GM19025 (cell line): ENCODE results near the gene ATP6V0D1.
A peak's percentile ranks its signal among the peaks of the same experiment; 100 is the strongest.
"Not testable (repeated sequence)": the region's sequence is repeated elsewhere in the genome, so short reads cannot be mapped to it uniquely, and the experiment has no call there.

ENCODE experiments used
- ATAC-seq: cut with Tn5 transposase; IDR thresholded peaks from one replicate; pipeline ENCODE4 v1.9.1; 2021; ENCODE audit warnings: mild to moderate bottlenecking, low read depth, moderate library complexity; ENCODE audit not compliant: unreplicated experiment

The ATP6V0D1 gene

DNA sequence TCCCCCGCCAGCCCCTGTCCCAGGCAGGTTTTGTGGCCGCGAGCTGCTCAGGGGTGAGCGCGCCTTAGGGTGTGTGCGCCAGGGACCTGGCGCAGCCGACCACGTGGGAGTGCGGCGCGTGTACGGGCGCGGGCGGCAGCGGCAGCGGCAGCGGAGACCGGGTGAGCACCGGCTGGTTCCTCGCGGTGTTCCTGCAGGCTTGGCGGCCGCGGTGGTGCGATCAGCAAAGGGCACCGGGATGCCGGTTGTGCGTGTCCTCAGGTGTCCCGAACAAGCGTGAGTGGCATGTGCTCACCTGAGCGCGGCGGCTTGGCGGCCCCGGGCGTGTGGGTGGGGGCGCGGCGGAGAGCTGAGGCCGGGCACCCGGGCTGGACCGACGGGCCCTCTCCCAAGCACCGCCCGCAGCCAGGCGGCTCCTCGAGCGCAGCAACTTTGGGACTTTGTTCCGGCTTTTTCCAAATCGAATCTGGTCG is 50.4 kb downstream of the ATP6V0D1 start:
- no peak for ATAC-seq

DNA sequence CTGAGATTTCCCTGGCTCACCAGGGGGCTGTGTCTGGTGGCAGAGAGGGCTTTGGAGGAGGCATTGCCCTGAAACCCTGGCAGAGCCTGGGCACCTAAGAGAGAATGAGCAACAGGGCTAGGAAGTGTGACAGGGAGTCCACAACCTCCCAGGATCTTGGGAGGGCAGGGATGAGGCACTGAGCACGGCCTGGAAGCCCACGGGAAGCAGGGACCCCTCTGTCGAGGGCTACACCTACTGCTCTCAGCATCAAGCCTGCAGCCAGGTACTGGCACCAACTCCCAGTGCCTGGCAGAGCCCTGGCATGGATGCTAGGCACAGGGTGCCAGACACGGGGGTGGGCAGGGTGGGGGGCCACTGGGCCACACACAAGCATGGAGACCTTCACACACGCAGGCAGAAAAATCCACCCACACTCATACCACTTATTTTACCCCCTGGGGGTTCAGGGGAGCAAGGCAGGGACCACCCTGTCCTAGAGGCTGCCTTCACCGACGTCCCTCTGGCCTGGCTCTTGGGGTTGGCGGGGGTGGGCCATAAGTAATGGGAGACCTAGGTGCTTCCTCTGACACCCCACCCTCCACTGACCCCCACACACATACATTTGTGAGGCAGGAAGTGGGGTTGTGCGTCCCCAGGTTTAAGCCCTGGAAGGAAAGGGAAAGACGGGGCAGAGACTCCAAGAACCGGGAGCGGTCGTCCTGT is 51.0 kb downstream of the ATP6V0D1 start:
- ATAC-seq = no peak

GRCh38 chr16:67429053-67429798 is 51.7 kb downstream of the ATP6V0D1 start:
- ATAC-seq = no peak

DNA sequence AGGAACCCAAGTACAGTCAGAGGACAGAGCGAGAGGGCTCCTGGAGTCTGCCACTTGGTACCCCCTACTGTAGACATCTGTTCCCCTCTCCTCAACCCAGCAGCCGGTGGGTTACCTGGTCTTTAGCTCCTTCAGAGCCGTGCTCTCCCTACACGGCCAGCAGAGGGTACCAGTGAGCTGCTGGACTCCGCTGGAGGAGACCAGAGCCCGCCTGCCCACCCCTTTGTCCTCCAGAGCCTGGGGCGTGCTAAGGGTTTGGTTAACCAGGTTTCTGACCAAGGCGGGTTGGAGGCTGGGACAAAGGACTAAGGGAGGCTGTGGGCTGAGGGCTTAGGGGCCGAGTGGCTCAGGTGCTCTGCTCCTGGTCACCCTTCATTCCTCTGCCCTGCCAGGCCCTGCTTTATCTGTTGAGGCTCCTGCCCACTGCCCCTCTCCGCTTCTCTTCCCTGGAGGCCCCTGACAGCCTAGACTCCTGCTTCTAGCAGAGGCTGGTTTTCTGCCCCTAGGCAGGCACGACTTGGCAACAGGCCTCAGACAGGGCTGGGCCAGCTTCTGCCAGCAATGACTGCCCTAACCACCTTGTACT is 52.7 kb downstream of the ATP6V0D1 start:
- ATAC-seq = no peak

- no peak for ATAC-seq
Observed at GRCh38 chr16:67426950-67427349, 54.0 kb downstream of the ATP6V0D1 start.

- ATAC-seq = no peak
Observed at GRCh38 chr16:67426022-67426421, 54.9 kb downstream of the ATP6V0D1 start.

DNA sequence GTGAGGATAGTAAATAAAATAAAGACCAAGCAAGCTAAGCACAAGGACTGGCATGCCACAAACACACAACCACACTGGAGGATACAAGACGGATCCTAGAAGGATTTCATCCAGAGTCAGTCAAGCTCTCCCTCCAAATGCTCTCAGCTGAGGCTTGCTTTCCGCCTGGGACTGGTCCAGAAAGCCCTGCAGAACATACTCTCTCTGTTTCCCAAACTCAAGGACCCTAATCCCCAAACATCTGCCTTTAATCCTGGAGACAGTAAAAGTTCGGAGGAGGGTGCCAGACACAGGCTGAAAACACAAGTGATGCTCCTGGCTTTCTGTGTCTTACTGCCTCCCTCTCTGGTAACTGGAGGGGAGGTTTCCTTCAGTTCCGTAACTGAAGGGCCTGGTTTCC is 55.4 kb downstream of the ATP6V0D1 start:
- ATAC-seq = no peak

- ATAC-seq = no peak
Observed at GRCh38 chr16:67425061-67425460, 55.9 kb downstream of the ATP6V0D1 start.

- no peak for ATAC-seq
Observed at GRCh38 chr16:67424261-67424615, 56.7 kb downstream of the ATP6V0D1 start.

GRCh38 chr16:67423611-67424260 is 57.2 kb downstream of the ATP6V0D1 start:
- no peak for ATAC-seq

- no peak for ATAC-seq
Observed at GRCh38 chr16:67423015-67423414, 57.9 kb downstream of the ATP6V0D1 start.

- no peak for ATAC-seq
Observed at GRCh38 chr16:67421030-67421429, 59.9 kb downstream of the ATP6V0D1 start.

- ATAC-seq = no peak
Observed at GRCh38 chr16:67419931-67420330, 61.0 kb downstream of the ATP6V0D1 start.

DNA sequence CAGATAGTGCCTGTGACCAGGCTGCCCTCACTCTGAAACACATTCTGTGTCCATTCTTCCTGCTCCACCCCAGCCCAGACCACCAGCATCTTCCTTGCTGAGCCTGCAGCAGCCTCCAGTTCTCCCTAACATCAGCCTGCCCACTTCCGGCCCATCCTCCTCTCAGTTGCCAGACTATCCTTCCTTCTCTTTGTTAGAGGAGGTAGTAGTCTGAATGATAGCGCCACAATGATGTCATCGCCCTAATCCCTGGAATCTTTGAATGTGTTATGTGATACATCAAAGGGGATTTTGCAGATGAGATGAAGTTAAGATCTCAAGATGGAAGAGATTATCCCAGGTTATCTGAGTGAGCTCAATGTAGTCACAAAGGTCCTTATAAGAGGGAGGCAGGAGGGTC is 61.5 kb downstream of the ATP6V0D1 start:
- no peak for ATAC-seq

- ATAC-seq = no peak
Observed at GRCh38 chr16:67417333-67418061, 63.5 kb downstream of the ATP6V0D1 start.

DNA sequence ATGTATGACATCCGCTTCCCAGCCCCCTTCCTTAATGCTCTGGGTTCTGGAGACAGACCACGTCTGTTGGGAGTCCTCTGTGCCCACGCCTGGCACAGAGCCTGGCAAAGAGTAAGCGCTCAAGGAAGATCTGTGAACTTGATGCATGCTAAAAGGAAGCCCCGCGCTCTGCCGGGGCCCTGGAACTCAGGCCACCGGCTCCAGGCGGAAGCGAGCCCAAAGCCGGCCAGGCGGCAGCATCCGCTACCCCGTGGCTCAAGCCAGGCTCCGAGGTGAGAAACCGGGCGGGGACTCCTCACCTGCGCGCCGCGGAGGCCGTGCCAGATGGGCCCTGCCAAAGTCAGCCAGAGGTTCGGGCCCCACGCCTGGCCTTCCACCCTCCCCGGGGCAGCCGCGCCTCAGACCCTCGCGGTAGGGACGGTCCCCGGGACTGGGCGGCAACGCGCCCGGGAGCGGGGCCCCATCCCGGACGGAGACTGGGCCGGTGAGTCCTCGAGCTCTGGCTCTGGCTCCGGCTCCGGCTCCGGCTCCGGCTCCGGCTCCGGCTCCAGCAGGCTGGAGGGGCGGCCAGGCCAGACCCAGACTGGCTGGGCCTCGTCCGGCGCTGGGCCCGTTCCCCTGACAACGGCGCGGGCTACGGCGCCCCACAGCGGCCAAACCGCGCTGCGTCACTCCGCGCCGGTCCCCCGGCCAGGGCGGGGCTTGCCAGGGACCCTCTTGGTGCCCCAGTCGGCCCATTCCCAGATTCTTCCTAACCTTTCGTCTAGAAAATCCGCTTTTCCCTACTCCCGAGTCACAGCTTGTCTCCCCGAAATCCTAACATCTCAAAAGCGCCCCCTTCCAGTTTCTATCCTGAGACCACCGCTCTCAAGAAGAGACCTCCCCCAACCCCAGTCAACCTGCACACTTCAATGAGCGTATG is 64.8 kb downstream of the ATP6V0D1 start, which contains the start of gene ZDHHC1:
TSS of gene ZDHHC1 (minus strand) at position 606 of the 922 bp plus-strand sequence. CDS start 8,702 bp downstream, outside the sequence.
- peak; percentile 55 for ATAC-seq

DNA sequence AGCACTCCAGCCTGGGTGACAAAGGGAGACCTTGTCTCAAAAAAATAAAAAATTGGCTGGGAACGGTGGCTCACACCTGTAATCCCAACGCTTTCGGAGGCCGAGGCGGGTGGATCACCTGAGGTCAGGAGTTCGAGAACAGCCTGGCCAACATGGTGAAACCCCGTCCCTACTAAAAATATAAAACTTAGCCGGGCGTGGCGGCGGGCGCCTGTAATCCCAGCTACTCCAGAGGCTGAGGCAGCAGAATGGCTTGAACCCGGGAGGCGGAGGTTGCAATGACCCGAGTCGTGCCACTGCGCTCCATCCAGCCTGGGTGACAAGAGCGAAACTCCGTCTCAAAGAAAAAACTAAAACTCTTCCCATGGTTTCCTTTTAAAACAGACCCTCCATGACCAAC is 65.5 kb downstream of the ATP6V0D1 start:
- not testable (repeated sequence) for ATAC-seq

DNA sequence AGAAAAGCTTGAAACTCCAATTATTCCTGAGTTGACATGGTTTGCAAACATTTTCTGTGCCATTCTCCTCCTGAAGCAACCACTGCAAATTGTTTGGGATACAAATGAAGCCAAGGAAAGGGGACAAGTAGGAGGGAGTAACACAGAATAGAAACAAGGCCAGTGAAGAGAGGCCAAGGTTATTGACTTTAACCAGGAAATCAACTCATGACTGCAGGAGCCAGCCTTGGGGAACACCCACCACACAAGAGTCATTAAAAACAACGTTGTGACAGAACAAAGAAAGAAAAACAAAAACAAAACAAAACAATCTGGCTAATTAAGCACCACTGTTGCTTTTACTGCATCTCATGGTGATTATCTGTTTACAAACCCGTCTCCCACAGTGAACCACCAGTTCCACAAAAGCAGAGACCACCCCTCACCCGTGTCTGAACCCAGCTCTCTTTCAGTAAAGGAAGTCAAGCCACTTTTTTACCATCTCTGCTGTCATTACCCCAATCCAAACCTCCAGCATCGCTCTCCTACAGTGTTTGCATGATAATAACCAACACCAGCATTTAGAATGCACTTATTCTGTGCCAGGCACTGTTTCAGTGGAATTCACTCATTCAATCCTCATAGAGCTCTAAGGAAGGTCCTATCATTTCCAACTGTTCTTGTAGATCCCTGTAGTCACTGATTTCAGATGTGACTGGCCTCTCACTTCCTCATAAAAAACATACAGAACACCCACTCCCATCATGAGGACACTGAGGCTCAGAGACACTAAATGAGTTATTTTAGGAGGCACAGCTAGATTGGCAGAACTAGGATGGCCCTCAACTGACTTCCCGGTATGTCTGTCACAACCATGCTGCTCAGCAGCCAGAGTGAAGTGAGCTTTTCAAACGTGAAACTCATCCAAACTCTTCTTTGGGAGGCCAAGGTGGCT is 66.7 kb downstream of the ATP6V0D1 start:
- ATAC-seq = no peak
